ENCODE data around the gene IFNGR2. TPM values are rescaled to one million over a fixed set of nuclear protein-coding genes. Genes with fewer than 3 reads are reported as not detected.

IFNGR2 gene
- total and polyA plus RNA-seq, 2 of the 8 experiments (the other 6 are each of a cell fraction or from before 2014, with no cell fraction given): 36.0 to 46.4 TPM

GRCh38 chr21:33433001-33433400 lies 29.8 kb downstream of the IFNGR2 start:
- Histone ChIP-seq H3K9ac (replicated peaks in 1 of 4; ENCODE audit: extremely low read depth in 1 of 4, low read depth in 3 of 4, low read length in 3 of 4) (no peak overlapping the region), H2AFZ (ENCODE audit: low read length) (no peak overlapping the region), H2BK15ac (ENCODE audit: low read length) (no peak overlapping the region), H2AK5ac (ENCODE audit: low read depth, low read length) (no peak overlapping the region), H3K27ac (ENCODE audit: low read depth, low read length) (no peak overlapping the region), H4K5ac (ENCODE audit: insufficient read length, low read depth, low read length) (no peak overlapping the region), H3K14ac (ENCODE audit: insufficient read length) (no peak overlapping the region), H3K79me1 (ENCODE audit: low read depth, low read length) (no peaks in the 10 kb centered on the region), H3K9me3 (ENCODE audit: insufficient read depth in 2 of 2, low read depth in 1 of 2, low read length in 1 of 2) (no peaks in the 10 kb centered on the region), H3K79me2 (ENCODE audit: control insufficient read depth in 1 of 2, insufficient read depth in 2 of 2, low read length in 2 of 2) (no peaks in the 10 kb centered on the region), H3K23ac (ENCODE audit: insufficient read length) (no peak overlapping the region), H3K4me2 (ENCODE audit: insufficient read depth in 1 of 2, low read depth in 2 of 2, low read length in 2 of 2) (no peak overlapping the region), H4K20me1 (replicated peaks in 1 of 2; ENCODE audit: control insufficient read depth in 1 of 2, insufficient read depth in 2 of 2, low read length in 2 of 2) (no peaks in the 10 kb centered on the region), H3K4me3 (ENCODE audit: extremely low read depth in 1 of 4, insufficient read depth in 2 of 4, low read depth in 3 of 4, low read length in 4 of 4) (no peak overlapping the region), H2BK12ac (ENCODE audit: low read depth, low read length) (no peak overlapping the region), H2BK20ac (ENCODE audit: low read length) (no peak overlapping the region), H3K56ac (replicated peaks; ENCODE audit: insufficient read length, low read depth, low read length) (no peak overlapping the region), H3K36me3 (ENCODE audit: control insufficient read depth in 2 of 4, insufficient read depth in 4 of 4, low read length in 3 of 4) (peaks cover 10 to 59% (median 43%) of the 10 kb centered on the region in 4 experiments; a peak in 7 of 8 replicates), H3K4me1 (replicated peaks in 1 of 4; ENCODE audit: control insufficient read depth in 3 of 4, insufficient read depth in 4 of 4, low read length in 3 of 4) (no peaks in the 10 kb centered on the region), H2BK120ac (replicated peaks; ENCODE audit: low read depth, low read length) (no peak overlapping the region), H4K8ac (ENCODE audit: extremely low read depth, insufficient read depth, low read length) (no peak overlapping the region), H3K4ac (replicated peaks; ENCODE audit: insufficient read length, low read depth, low read length) (no peak overlapping the region), H3K23me2 (ENCODE audit: low read depth, low read length) (no peaks in the 10 kb centered on the region), H3K27me3 (replicated peaks in 1 of 4; ENCODE audit: control insufficient read depth in 3 of 4, extremely low read depth in 1 of 4, insufficient read depth in 3 of 4, low read length in 3 of 4) (no peaks in the 10 kb centered on the region), H3K18ac (ENCODE audit: extremely low read depth, low read length) (no peak overlapping the region), H2BK5ac (ENCODE audit: low read depth, low read length) (no peak overlapping the region), H4K91ac (replicated peaks; ENCODE audit: insufficient read length, low read length) (no peak overlapping the region)
- DNase-seq (ENCODE audit: low read depth in 1 of 2, low spot score in 2 of 2): no peak
- FAIRE-seq: no peak
- ChIA-PET CTCF (ENCODE audit: partially characterized antibody) (no interaction called here), POLR2A (ENCODE audit: partially characterized antibody) (interaction anchor here (1.3 kb wide), 1 partner anchor 93 kb away, joined by 3 read pairs; no protein-coding TSS in a partner anchor)
- TF ChIP-seq YY1 (IDR thresholded peaks at IDR 0.05; ENCODE audit: low read depth, low read length): no peak
- TF ChIP-seq ATF2 (IDR thresholded peaks at IDR 0.05; ENCODE audit: low read length): no peak
- TF ChIP-seq POU5F1 (IDR thresholded peaks at IDR 0.05; ENCODE audit: low read depth, low read length): no peak
- no peak for TF ChIP-seq FOSL1 (IDR thresholded peaks at IDR 0.05; ENCODE audit: insufficient read depth, low read depth, low read length)
- no peak for TF ChIP-seq RFX5 (IDR thresholded peaks at IDR 0.05; ENCODE audit: borderline replicate concordance, low read depth, low read length)
- no peak for TF ChIP-seq SIN3A (conservative IDR thresholded peaks at IDR 0.05 in 1 of 2, IDR thresholded peaks at IDR 0.05 in 1 of 2; ENCODE audit: low read depth in 1 of 2, low read length in 2 of 2)
- TF ChIP-seq CREB1 (IDR thresholded peaks at IDR 0.05): no peak
- 90% methylated on average over 8 of the region's 8 CpGs; no CpG with 5 or more reads in 1 of the 2 experiments for WGBS, 2 experiments (ENCODE audit: extremely low coverage in 1 of 2, insufficient coverage in 1 of 2, insufficient read length in 1 of 2, insufficient replicate concordance in 2 of 2, low coverage in 1 of 2, low lambda C conversion rate in 2 of 2, missing lambda C conversion rate in 1 of 2)
